Ovary (tissue), 9 donors: ENCODE data around the gene CHKB. TPM values are rescaled to one million over a fixed set of nuclear protein-coding genes. Genes with fewer than 3 reads are reported as not detected.

Experiments
- DNase-seq, 5 donors: peaks; one replicate each; pipeline ENCODE4 v3.0.0-alpha.2; 2019 to 2020
- H3K27ac ChIP-seq, 2 donors: fragments of 200-600 bp; one replicate each; pipeline versions ENCODE4 v1.5.1 to v1.8.0; 2019 to 2022
- H3K27me3 ChIP-seq: fragments of 200-600 bp; one replicate; pipeline ENCODE4 v1.8.0; 2022
- H3K36me3 ChIP-seq: fragments of 200-600 bp; sonication (generic); one replicate; pipeline ENCODE4 v1.5.1; 2019
- H3K4me1 ChIP-seq: one replicate; pipeline ENCODE4 v1.8.1; 2013; ENCODE audit warnings: mild to moderate bottlenecking, moderate library complexity; ENCODE audit not compliant: insufficient read depth
- H3K4me3 ChIP-seq: fragments of 200-600 bp; sonication (generic); one replicate; pipeline ENCODE4 v1.5.1; 2017
- H3K9me3 ChIP-seq, 2 donors: fragments of 200-600 bp in 1 of 2; sonication (generic) in 1 of 2; one replicate each; pipeline versions ENCODE4 v1.5.1 to v1.8.1; 2013 to 2019; ENCODE audit warnings: mild to moderate bottlenecking in 1 of 2, moderate library complexity in 1 of 2
- CTCF ChIP-seq, 3 donors: fragments of 450-650 bp in 2 of 3; fragments of 200-600 bp in 1 of 3; IDR thresholded peaks; one replicate each; pipeline versions ENCODE4 v1.5.1 to v1.8.0; 2016 to 2022; ENCODE audit warnings: antibody characterized with exemption in 3 of 3, mild to moderate bottlenecking in 1 of 3
- EP300 ChIP-seq: sonication (generic); formaldehyde crosslinking; IDR thresholded peaks from one replicate; pipeline ENCODE4 v1.6.1; 2017; ENCODE audit warnings: antibody characterized with exemption
- POLR2A ChIP-seq: fragments of 450-650 bp; IDR thresholded peaks from one replicate; pipeline ENCODE4 v1.6.1; 2017; ENCODE audit warnings: antibody characterized with exemption, mild to moderate bottlenecking, moderate library complexity
- WGBS, 3 donors: extraction: QIAGEN DNeasy Blood & Tissue Kit in 1 of 3; methylation state at CpG; one replicate each; pipeline versions ENCODE4 v1.1.5 to v1.1.7; 2013 to 2017; 5-methylcytosine and 5-hydroxymethylcytosine counted together
- intact Hi-C, 4 donors: fragments of 100-400 bp; cut with DNase I; formaldehyde crosslinking; loops; one replicate each; pipeline versions ENCODE4 v1.11.0 to v1.15.1; 2022 to 2023
- polyA plus RNA-seq, 2 donors: library from polyadenylated mRNA; stranded (reverse); fragments of 200-250 nt in 1 of 2; fragments of 350-450 nt in 1 of 2; fragmentation: Illumina TruSeq in 1 of 2; extraction: RNeasy Lipid Tissue Mini Kit (QIAGEN cat#74804) in 1 of 2; gene quantifications; one replicate each; pipeline ENCODE4 v1.2.3, GENCODE V29; 2013 to 2014
- total RNA-seq, 7 donors: library from RNA; depleted of rRNA in 2 of 7; stranded (reverse); fragments of >200 nt in 2 of 7; fragmentation: NEBNext Ultra II Directional in 3 of 7; extraction: Animal tissue kit (Norgen Biotek cat#: 25700) in 3 of 7; gene quantifications; one replicate each; pipeline versions ENCODE4 v1.1.0 to v1.2.4, GENCODE V29; 2016 to 2023
- donor health status: DM: no; HTN: no; CAD: no; lungs with moderate emphysema.
- donor health status: DM: no; HTN: no; CAD: no.
- donor health status: Bipolar disorder and iron deficiency.
- donor health status: DM: yes; HTN: yes; CAD: no.
- donor health status: DM: no; HTN: no; CAD: no.
- donor health status: DM: yes; HTN: yes; CAD: no.

CHKB gene
- total and polyA plus RNA-seq, 9 donors: 34.9 to 73.2 (median 47.9) TPM

GRCh38 chr22:50627642-50628542 lies 45.2 kb upstream of the CHKB start, which contains the start of gene ARSA:
ARSA (minus strand) TSS chr22:50628152; CDS start chr22:50627779, 373 bp downstream.
- H3K4me1 ChIP-seq: peaks cover 7% of the 10 kb centered on the region
- H3K9me3 ChIP-seq: no peaks in the 10 kb centered on the region
- intact Hi-C loops: no loop called here

GRCh38 chr22:50626850-50627641 lies 44.4 kb upstream of the CHKB start:
- WGBS, 3 donors: 83 to 90% (median 83%) methylated on average over 40 to 42 of the region's 42 CpGs
- peak in 3 of 5 donors; percentile 45 to 56 (median 56) for DNase-seq
- no peaks in the 10 kb centered on the region for H3K36me3 ChIP-seq

More at GRCh38 chr22:50627642-50628542, 45.2 kb upstream of the CHKB start, which contains the start of gene ARSA:
- WGBS, 3 donors: 4 to 5% (median 5%) methylated on average over 65 to 88 of the region's 88 CpGs
- TF ChIP-seq CTCF (IDR thresholded peaks at IDR 0.05) (peak in 2 of 3 donors; percentile 13 to 22), POLR2A (no peak)
- Histone ChIP-seq H3K36me3 (no peaks in the 10 kb centered on the region), H3K27me3 (no peaks in the 10 kb centered on the region), H3K27ac (peak within 1 kb of the TSS; percentile 1 to 59), H3K4me3 (peak within 1 kb of the TSS; percentile 40)
- DNase-seq: peak; percentile 77 to 87 (median 82)

GRCh38 chr22:50626314-50626849 lies 43.7 kb upstream of the CHKB start:
- WGBS, 3 donors: 85 to 89% (median 87%) methylated on average over 12 of the region's 12 CpGs
- no peak for DNase-seq
- Histone ChIP-seq H3K27ac (no peak overlapping the region), H3K27me3 (no peaks in the 10 kb centered on the region), H3K36me3 (no peaks in the 10 kb centered on the region), H3K9me3 (no peaks in the 10 kb centered on the region), H3K4me1 (peaks cover 7% of the 10 kb centered on the region), H3K4me3 (no peak overlapping the region)
- intact Hi-C loops: no loop called here
- no peak for TF ChIP-seq EP300
- no peak for TF ChIP-seq CTCF (IDR thresholded peaks at IDR 0.05)
- no peak for TF ChIP-seq POLR2A

More at GRCh38 chr22:50626850-50627641, 44.4 kb upstream of the CHKB start:
- H3K27ac ChIP-seq: peak overlapping the region; percentile 1 to 59
- intact Hi-C loops: no loop called here
- H3K4me1 ChIP-seq: peaks cover 7% of the 10 kb centered on the region
- TF ChIP-seq CTCF (IDR thresholded peaks at IDR 0.05) (no peak), EP300 (no peak), POLR2A (no peak)
- no peaks in the 10 kb centered on the region for H3K27me3 ChIP-seq
- H3K9me3 ChIP-seq: no peaks in the 10 kb centered on the region
- peak overlapping the region; percentile 40 for H3K4me3 ChIP-seq
